Nephron progenitor cell (in vitro differentiated cells): Measurements from ENCODE around the gene CD4.

ENCODE experiments used
- DNase-seq: peaks from one replicate; pipeline ENCODE4 v3.0.0; 2021
- H3K27ac Mint-ChIP-seq: 2 replicates; pipeline ENCODE4 v1.8.0; 2021; ENCODE audit warnings: mild to moderate bottlenecking, moderate library complexity, mixed read lengths
- H3K27me3 Mint-ChIP-seq: 2 replicates; pipeline ENCODE4 v1.8.0; 2021; ENCODE audit warnings: mild to moderate bottlenecking, low read depth, mixed read lengths; ENCODE audit not compliant: poor library complexity
- H3K36me3 Mint-ChIP-seq: 2 replicates; pipeline ENCODE4 v1.8.0; 2021; ENCODE audit warnings: low read depth, mixed read lengths
- H3K4me1 Mint-ChIP-seq: 2 replicates; pipeline ENCODE4 v1.8.0; 2021; ENCODE audit warnings: mixed read lengths
- H3K4me3 Mint-ChIP-seq: 2 replicates; pipeline ENCODE4 v1.8.0; 2021; ENCODE audit warnings: mild to moderate bottlenecking, moderate library complexity, mixed read lengths
- H3K9me3 Mint-ChIP-seq: 2 replicates; pipeline ENCODE4 v1.8.0; 2021; ENCODE audit warnings: mild to moderate bottlenecking, moderate library complexity, mixed read lengths
- CTCF ChIP-seq: fragments of 200-600 bp; sonication (generic); IDR thresholded peaks from 2 replicates; pipeline ENCODE4 v1.5.0; 2021; ENCODE audit warnings: antibody characterized with exemption

The CD4 gene

GRCh38 chr12:6849976-6850560, 60.7 kb downstream of the CD4 start:
- Mint-ChIP-seq H3K9me3 (no peaks in the 10 kb centered on the region), H3K36me3 (peaks cover 46% of the 10 kb centered on the region), H3K27ac (no peak overlapping the region), H3K4me3 (peak overlapping the region; percentile 94), H3K4me1 (peaks cover 52% of the 10 kb centered on the region), H3K27me3 (peaks cover 3% of the 10 kb centered on the region)
- TF ChIP-seq CTCF = no peak
- no peak for DNase-seq

GRCh38 chr12:6850796-6851152, 61.4 kb downstream of the CD4 start:
- peaks cover 52% of the 10 kb centered on the region for H3K4me1 Mint-ChIP-seq
- H3K36me3 Mint-ChIP-seq = peaks cover 46% of the 10 kb centered on the region
- H3K9me3 Mint-ChIP-seq = no peaks in the 10 kb centered on the region
- no peak for TF ChIP-seq CTCF
- peak overlapping the region; percentile 94 for H3K4me3 Mint-ChIP-seq
- peaks cover 3% of the 10 kb centered on the region for H3K27me3 Mint-ChIP-seq
- no peak for DNase-seq
- no peak overlapping the region for H3K27ac Mint-ChIP-seq

- H3K27me3 Mint-ChIP-seq = peaks cover 3% of the 10 kb centered on the region
- TF ChIP-seq CTCF = no peak
These were observed 62.0 kb downstream of the CD4 start, which contains the start of gene CDCA3 for GRCh38 chr12:6851153-6851920. Gene CDCA3, minus strand, starts transcription at chr12:6851286. Its CDS starts 334 bp downstream, at chr12:6850952.

GRCh38 chr12:6851921-6852650, 62.8 kb downstream of the CD4 start, which contains the start of gene USP5:
Gene USP5, plus strand, starts transcription at chr12:6852150. Its CDS starts 30 bp downstream, at chr12:6852180.
- peaks cover 6% of the 10 kb centered on the region for H3K27me3 Mint-ChIP-seq
- H3K4me3 Mint-ChIP-seq = peak within 1 kb of the TSS; percentile 94
- no peak for TF ChIP-seq CTCF
- peaks cover 52% of the 10 kb centered on the region for H3K4me1 Mint-ChIP-seq
- H3K36me3 Mint-ChIP-seq = peaks cover 44% of the 10 kb centered on the region
- H3K9me3 Mint-ChIP-seq = no peaks in the 10 kb centered on the region
- peak within 1 kb of the TSS; percentile 99 for H3K27ac Mint-ChIP-seq
- DNase-seq = peak; percentile 96

More at GRCh38 chr12:6851153-6851920, 62.0 kb downstream of the CD4 start, which contains the start of gene CDCA3:
- peaks cover 52% of the 10 kb centered on the region for H3K4me1 Mint-ChIP-seq
- H3K36me3 Mint-ChIP-seq = peaks cover 44% of the 10 kb centered on the region
- DNase-seq = peak; percentile 95
- H3K27ac Mint-ChIP-seq = peak within 1 kb of the TSS; percentile 99
- H3K9me3 Mint-ChIP-seq = no peaks in the 10 kb centered on the region
- peak within 1 kb of the TSS; percentile 94 for H3K4me3 Mint-ChIP-seq

- H3K4me3 Mint-ChIP-seq = peak overlapping the region; percentile 94
- TF ChIP-seq CTCF = no peak
- H3K9me3 Mint-ChIP-seq = no peaks in the 10 kb centered on the region
- peaks cover 44% of the 10 kb centered on the region for H3K36me3 Mint-ChIP-seq
- H3K4me1 Mint-ChIP-seq = peaks cover 52% of the 10 kb centered on the region
- H3K27ac Mint-ChIP-seq = peak overlapping the region; percentile 93
- H3K27me3 Mint-ChIP-seq = peaks cover 3% of the 10 kb centered on the region
- DNase-seq = peak; percentile 31
These were observed 63.5 kb downstream of the CD4 start for GRCh38 chr12:6852651-6853354.
